Erythroblast (primary cell): Measurements from ENCODE around the gene INSM2.

Experiments used
- GATA1 ChIP-seq: IDR thresholded peaks from 2 replicates; pipeline ENCODE4 v1.6.1; 2011; ENCODE audit warnings: low read depth, mild to moderate bottlenecking, control low read depth, low read length, moderate library complexity
- POLR2A ChIP-seq: IDR thresholded peaks from 2 replicates; pipeline ENCODE4 v1.6.1; 2011; ENCODE audit warnings: mild to moderate bottlenecking, low read length

- TF ChIP-seq POLR2A (no peak), GATA1 (no peak)
Observed at GRCh38 chr14:35558680-35559079, 24.7 kb downstream of the INSM2 start.
